ENCODE measurements around the gene GPD2.

Gene GPD2

DNA sequence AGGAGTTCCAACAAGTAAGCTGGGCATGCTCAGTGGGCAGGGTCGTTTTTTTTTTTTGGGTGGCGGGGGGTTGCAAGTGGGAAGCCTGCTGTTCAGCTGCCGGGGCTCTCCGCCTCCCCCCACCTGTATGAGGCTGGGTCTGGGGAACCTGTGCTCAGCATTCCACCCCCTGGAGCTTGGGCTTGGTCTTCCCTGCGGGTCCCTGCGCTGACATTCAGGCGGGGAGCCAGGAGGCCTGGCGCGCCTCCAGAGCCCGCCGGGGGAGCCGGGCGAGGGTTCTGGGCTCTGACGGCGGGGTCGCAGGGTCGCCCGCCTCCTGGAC, 822 bp upstream of the GPD2 start:
- DNase-seq (ENCODE audit: insufficient read length, low spot score), result no peak
- FAIRE-seq, result no peak

GRCh38 chr2:156436497-156437085, 412 bp downstream of the GPD2 start:
- FAIRE-seq (no peak), DNase-seq (ENCODE audit: insufficient read length, low spot score) (no peak)

- DNase-seq (ENCODE audit: insufficient read length, low spot score) (no peak), FAIRE-seq (no peak)
These were observed 1.2 kb downstream of the GPD2 start for GRCh38 chr2:156437272-156437930.

DNA sequence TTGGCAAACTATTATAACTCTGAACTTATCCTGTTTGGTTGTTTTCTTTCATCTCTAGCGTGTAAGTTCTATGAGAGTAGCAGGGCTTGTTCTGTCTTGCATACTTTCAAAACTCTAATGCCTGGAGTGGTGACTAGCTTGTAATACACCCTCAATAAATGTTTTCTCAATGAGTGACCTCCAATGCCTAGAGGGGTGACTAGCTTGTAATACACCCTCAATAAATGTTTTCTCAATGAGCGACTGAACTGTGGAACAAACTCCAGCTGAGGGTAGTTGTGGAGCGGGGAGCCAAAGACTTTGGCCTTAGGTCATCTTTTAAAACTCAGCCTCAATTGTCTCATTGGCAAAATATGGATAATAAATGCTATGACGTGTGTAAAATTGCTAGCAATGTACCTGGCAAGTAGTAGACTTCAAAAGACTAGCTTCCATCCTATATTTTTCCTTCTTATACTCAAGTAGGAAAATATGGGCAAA, 1.8 kb downstream of the GPD2 start:
- no peak for FAIRE-seq
- DNase-seq (ENCODE audit: insufficient read length, low spot score), result no peak

GRCh38 chr2:156443089-156443488, 6.9 kb downstream of the GPD2 start:
- no peak for DNase-seq (ENCODE audit: insufficient read length, low spot score)
- no peak for FAIRE-seq

DNA sequence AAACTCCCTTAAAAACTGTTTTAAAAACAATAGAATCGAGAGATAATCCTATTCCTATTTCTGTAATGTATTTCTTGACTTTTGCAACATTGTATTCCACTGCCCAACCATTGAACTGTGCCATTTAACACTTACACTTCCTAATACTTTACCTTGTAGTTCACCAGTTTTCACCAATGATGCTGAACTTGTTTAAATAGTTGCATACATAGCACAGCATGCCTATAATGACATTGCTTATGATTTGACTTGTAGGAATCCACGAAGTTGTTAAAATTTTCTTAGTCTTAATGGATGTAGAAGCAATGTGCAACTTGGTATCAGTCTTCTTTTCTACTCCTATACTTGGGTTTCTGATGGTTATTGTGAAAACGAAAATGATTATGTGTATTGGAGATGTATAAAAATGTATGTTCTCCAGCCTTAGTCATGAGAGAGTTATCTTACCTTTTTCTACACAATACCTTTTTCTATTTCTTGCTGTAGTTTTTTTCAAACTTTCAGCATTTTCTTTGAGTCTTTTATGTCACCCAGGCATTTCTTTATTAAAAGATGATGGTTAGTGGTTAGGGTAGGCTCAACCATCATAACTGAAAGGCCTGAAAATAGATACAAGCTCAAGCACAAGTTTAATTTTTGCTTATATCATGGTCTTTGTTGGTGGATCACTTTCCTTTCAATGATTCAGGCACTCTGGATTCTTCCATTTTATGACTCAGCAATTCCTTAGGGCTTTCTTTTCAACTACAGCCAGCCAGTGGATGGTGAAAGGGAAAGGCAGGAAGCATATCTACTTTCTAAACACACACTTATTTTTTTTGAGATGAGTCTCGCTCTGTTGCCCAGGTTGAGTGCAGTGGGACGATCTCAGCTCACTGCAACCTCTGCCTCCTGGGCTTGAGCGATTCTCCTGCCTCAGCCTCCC, 9.4 kb downstream of the GPD2 start:
- FAIRE-seq, result no peak

DNA sequence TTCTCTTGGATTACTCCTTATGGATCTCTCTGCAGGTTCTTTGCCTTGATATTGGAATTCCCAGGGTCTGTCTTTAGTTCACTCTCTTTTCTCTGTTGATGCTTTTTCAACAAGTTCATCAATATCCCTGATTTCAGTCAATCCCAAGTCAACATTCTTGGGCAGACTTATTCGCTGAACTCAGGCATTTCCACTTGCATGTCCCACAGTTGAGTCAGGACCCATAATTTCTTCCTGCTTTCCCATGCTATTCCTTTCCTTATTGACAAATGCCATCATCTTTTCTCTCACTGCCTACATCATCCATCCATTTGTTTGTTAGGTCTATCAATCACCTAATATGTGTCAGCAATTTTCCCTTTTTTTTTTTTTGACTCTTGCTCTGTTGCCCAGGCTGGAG, 11.6 kb downstream of the GPD2 start:
- FAIRE-seq (no peak), DNase-seq (ENCODE audit: insufficient read length, low spot score) (no peak)

More for the DNA sequence above, 9.4 kb downstream of the GPD2 start:
- no peak for DNase-seq (ENCODE audit: insufficient read length, low spot score)

GRCh38 chr2:156448766-156449165, 12.6 kb downstream of the GPD2 start:
- no peak for FAIRE-seq
- DNase-seq (ENCODE audit: insufficient read length, low spot score), result no peak

GRCh38 chr2:156452971-156453370, 16.8 kb downstream of the GPD2 start:
- FAIRE-seq, result no peak
- no peak for DNase-seq (ENCODE audit: insufficient read length, low spot score)

DNA sequence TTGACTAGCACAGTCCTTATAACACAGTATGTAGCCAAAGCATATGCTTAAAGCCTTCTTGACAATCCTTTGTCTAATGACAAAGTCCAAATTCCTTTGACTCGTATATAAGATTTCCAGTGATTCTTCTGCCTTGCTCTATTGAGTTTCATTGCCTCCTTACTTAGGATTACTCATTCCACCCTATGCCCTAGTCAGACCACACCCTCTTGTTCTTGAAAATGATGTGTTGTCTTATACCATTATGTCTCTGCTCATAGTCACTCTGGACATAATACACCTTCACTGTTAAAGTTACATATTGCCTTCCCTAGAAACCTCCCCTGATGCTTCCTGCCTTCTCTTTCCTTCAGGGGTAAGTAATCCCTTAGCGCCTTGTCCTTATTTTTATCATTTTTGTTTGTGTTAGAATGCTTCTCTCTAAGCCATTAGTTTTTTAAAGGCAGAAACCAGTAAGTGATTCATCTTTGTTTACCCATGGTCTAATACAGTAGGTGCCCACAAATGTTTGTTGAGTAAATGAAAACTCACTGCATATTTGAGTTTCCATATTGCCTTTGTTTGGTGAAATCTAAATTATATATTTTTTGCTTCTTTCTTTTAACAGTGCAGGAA, 19.3 kb downstream of the GPD2 start:
- FAIRE-seq, result no peak

GRCh38 chr2:156456616-156457015, 20.4 kb downstream of the GPD2 start:
- no peak for FAIRE-seq

More for the DNA sequence above, 19.3 kb downstream of the GPD2 start:
- no peak for DNase-seq (ENCODE audit: insufficient read length, low spot score)

DNA sequence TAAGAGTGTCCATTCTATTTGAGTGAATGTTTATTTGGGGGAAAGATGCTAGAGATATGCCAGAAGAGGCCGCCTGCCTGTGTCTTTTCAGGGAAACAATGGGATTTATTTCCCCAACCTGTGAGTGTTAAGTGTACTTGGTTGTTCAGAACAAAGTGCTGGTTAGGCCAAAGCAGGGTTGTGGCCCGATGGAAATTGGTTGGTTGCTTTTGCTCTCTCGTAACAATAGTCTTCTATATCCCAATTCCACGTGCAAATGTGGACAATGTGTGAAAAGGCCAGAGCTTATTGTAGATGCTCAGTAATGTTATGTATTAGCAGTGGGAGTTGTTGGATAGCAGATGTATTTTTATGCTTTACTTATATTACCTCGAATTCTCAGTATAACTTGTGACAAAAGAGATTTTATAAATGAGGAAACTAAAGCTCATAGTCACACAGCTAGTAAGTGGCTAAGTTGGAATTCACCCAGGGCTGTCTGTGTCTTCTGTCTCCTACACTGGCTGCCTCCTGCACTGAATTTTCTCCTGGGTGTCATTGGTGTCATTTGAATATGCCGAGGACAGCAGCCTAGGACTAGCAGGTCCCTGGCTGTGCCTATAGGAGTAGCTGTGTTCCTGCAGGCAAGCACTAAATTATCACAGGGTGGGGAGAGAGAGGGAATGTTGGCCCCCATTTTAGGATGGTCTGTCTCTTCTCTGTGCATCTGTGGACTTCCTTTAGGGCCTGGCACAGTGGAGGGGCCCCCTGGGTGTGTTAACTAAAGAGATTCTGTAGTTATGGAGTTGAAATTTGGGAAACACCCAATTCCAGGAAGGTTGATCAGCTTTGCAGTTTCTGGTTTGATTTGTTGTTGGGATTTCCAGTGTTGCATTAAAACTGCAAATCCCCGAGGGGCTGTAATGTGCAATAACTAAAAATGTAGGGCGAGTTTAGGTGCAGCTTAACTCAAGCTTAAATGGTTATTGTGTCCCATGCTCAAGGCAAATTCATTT, 21.6 kb downstream of the GPD2 start:
- DNase-seq (ENCODE audit: insufficient read length, low spot score) (no peak), FAIRE-seq (no peak)

More at GRCh38 chr2:156456616-156457015, 20.4 kb downstream of the GPD2 start:
- no peak for DNase-seq (ENCODE audit: insufficient read length, low spot score)

- no peak for DNase-seq (ENCODE audit: insufficient read length, low spot score)
- FAIRE-seq, result no peak
These were observed 23.5 kb downstream of the GPD2 start for GRCh38 chr2:156459720-156460119.

GRCh38 chr2:156464106-156464505, 27.9 kb downstream of the GPD2 start:
- no peak for FAIRE-seq
- DNase-seq (ENCODE audit: insufficient read length, low spot score), result no peak

- FAIRE-seq, result no peak
- DNase-seq (ENCODE audit: insufficient read length, low spot score), result no peak
These were observed 29.4 kb downstream of the GPD2 start for GRCh38 chr2:156465573-156465972.

GRCh38 chr2:156466739-156467405, 30.7 kb downstream of the GPD2 start:
- FAIRE-seq, result no peak

DNA sequence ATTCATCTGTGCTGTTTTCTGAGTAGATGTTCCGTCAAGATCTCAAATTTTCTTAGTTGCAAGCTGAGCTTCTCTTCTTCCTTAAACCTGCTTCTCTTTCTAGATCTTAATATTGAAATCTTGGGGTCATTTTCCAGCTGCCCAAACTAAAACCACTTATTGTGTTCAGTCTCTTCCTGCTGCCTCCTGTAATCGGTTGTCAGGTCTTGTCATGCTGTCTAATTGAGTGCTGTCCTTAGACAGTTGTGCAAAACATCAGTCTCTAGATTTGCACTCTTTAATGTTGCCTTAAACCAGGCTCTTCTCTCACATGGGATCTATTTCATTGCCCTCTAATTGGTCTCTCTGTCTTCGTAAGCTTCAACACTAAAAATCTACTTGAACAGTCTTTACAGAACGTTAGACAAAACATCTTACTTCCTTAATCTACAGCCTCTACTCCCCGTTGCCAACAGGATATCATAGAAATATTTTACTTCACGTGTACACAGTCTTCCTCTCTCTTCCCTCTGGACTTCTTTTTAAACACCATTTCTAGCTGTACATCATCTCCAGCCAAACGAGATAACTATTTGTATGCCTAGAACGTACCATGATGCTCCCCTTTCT, 34.9 kb downstream of the GPD2 start:
- DNase-seq (ENCODE audit: insufficient read length, low spot score), result no peak
- no peak for FAIRE-seq

More at GRCh38 chr2:156466739-156467405, 30.7 kb downstream of the GPD2 start:
- DNase-seq (ENCODE audit: insufficient read length, low spot score), result no peak

DNA sequence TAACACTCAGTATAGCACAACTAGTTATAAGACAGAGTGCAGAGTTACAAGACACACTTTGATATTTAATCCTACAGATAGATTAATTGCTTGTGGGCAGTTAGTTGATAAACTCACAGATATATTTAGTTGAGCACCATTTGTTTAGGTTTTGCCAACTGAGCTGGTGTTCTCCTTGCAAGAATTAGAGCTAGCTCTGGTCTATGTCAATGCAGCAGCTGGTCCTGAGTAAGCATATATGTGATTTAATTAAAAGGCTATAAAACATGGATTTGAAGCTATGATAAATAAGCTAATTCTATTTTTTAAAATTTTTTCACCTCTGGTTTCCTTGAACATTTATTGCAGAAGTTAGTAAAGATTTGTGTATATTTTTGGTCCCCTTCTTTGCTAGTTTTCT, 35.6 kb downstream of the GPD2 start:
- DNase-seq (ENCODE audit: insufficient read length, low spot score), result no peak

GRCh38 chr2:156472686-156473085, 36.5 kb downstream of the GPD2 start:
- DNase-seq (ENCODE audit: insufficient read length, low spot score) (no peak), FAIRE-seq (no peak)

More for the DNA sequence above, 35.6 kb downstream of the GPD2 start:
- FAIRE-seq, result no peak
